Psoas muscle (tissue), 8 donors: ENCODE results near the gene BOC. TPM values are rescaled to one million over a fixed set of nuclear protein-coding genes. Genes with fewer than 3 reads are reported as not detected.

ENCODE experiments used
- ATAC-seq, 4 donors: fragments of 200-7000 bp; cut with Tn5 transposase; one replicate each; pipeline ENCODE4 v1.9.1; 2020; ENCODE audit warnings: moderate library complexity in 3 of 4, mild to moderate bottlenecking in 2 of 4
- DNase-seq, 2 donors: peaks; one replicate each; pipeline ENCODE4 v3.0.0-alpha.2; 2020
- H3K27ac ChIP-seq: fragments of 200-600 bp; one replicate; pipeline ENCODE4 v1.8.0; 2022
- H3K27me3 ChIP-seq, 3 donors: fragments of 200-600 bp in 1 of 3; one replicate each; pipeline versions ENCODE4 v1.6.1 to v1.8.0; 2013 to 2022; ENCODE audit warnings: low read length in 2 of 3, mild to moderate bottlenecking in 2 of 3, moderate library complexity in 1 of 3; ENCODE audit not compliant: insufficient read depth in 3 of 3
- H3K36me3 ChIP-seq, 2 donors: fragments of 200-600 bp in 1 of 2; one replicate each; pipeline versions ENCODE4 v1.6.1 to v1.8.0; 2013 to 2022; ENCODE audit warnings: low read depth in 1 of 2, mild to moderate bottlenecking in 1 of 2, moderate library complexity in 1 of 2; ENCODE audit not compliant: insufficient read depth in 1 of 2
- H3K4me1 ChIP-seq: fragments of 200-600 bp; one replicate; pipeline ENCODE4 v1.8.0; 2022
- H3K4me3 ChIP-seq: fragments of 200-600 bp; one replicate; pipeline ENCODE4 v1.8.0; 2022; ENCODE audit warnings: mild to moderate bottlenecking
- H3K9me3 ChIP-seq: fragments of 200-600 bp; one replicate; pipeline ENCODE4 v1.8.0; 2022
- WGBS, 3 donors: extraction: QIAGEN DNeasy Blood & Tissue Kit; methylation state at CpG; one replicate each; pipeline versions ENCODE4 v1.1.6 to v1.1.7; 2013; 5-methylcytosine and 5-hydroxymethylcytosine counted together
- intact Hi-C, 2 donors: fragments of 100-400 bp; cut with DNase I; formaldehyde crosslinking; loops; one replicate each; pipeline versions ENCODE4 v1.11.0 to v1.14.2; 2022
- polyA plus RNA-seq, 3 donors: library from polyadenylated mRNA; stranded (reverse); fragments of 200-250 nt; gene quantifications; one replicate each; pipeline ENCODE4 v1.2.3, GENCODE V29; 2013
- total RNA-seq, 4 donors: library from RNA; stranded (reverse); fragmentation: NEBNext Ultra II Directional in 2 of 4; extraction: Animal tissue kit (Norgen Biotek cat#: 25700) in 2 of 4; gene quantifications; one replicate each; pipeline versions ENCODE4 v1.2.1 to v1.2.4, GENCODE V29; 2021 to 2023
- TF ChIP-seq, protein P1 (sequence below): fragments of 200-600 bp; IDR thresholded peaks from one replicate; pipeline ENCODE4 v1.8.0; 2022; ENCODE audit warnings: antibody characterized with exemption
- donor health status: healthy with polysubstance abuse.
- donor health status: DM: no; HTN: no; CAD: no; lungs with moderate emphysema.
- donor health status: Bipolar disorder and iron deficiency.
- donor health status: healthy.
- donor health status: DM: yes; HTN: yes; CAD: no.
- donor health status: DM: no; HTN: no; CAD: no.
- donor health status: DM: no; HTN: no; CAD: no.
- donor health status: DM: yes; HTN: yes; CAD: no.

The BOC gene
- total and polyA plus RNA-seq, 7 donors: 1.1 to 15.4 (median 3.8) TPM

DNA sequence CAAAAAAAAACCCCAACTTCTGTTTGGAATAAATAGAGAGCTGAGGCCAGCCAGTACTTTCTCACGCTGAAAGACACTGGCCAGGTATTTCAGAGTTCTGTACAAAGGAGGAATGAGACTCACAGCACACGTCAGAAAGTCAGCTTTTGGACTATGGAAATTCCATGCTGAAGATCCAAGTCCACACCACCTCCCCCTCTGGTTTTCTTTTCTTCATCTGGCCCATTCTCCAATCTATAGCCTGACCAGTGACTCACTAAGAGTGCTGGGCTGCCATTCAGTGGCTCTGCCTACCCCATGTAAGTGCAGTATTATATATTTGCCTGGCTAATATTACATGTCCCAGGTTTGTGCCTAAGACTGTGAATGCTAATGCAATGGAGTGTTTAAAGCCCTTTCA lies 13.9 kb downstream of the BOC start:
- no peak for ATAC-seq
- intact Hi-C loops: no loop called here
- Histone ChIP-seq H3K4me1 (no peaks in the 10 kb centered on the region), H3K27me3 (no peaks in the 10 kb centered on the region), H3K4me3 (no peak overlapping the region), H3K9me3 (no peaks in the 10 kb centered on the region), H3K27ac (no peak overlapping the region), H3K36me3 (no peaks in the 10 kb centered on the region)
- no peak for DNase-seq
- TF ChIP-seq, protein P1, sequence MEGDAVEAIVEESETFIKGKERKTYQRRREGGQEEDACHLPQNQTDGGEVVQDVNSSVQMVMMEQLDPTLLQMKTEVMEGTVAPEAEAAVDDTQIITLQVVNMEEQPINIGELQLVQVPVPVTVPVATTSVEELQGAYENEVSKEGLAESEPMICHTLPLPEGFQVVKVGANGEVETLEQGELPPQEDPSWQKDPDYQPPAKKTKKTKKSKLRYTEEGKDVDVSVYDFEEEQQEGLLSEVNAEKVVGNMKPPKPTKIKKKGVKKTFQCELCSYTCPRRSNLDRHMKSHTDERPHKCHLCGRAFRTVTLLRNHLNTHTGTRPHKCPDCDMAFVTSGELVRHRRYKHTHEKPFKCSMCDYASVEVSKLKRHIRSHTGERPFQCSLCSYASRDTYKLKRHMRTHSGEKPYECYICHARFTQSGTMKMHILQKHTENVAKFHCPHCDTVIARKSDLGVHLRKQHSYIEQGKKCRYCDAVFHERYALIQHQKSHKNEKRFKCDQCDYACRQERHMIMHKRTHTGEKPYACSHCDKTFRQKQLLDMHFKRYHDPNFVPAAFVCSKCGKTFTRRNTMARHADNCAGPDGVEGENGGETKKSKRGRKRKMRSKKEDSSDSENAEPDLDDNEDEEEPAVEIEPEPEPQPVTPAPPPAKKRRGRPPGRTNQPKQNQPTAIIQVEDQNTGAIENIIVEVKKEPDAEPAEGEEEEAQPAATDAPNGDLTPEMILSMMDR: no peak
- WGBS, 3 donors: 80 to 100% (median 90%) methylated on average over 2 of the region's 2 CpGs

DNA sequence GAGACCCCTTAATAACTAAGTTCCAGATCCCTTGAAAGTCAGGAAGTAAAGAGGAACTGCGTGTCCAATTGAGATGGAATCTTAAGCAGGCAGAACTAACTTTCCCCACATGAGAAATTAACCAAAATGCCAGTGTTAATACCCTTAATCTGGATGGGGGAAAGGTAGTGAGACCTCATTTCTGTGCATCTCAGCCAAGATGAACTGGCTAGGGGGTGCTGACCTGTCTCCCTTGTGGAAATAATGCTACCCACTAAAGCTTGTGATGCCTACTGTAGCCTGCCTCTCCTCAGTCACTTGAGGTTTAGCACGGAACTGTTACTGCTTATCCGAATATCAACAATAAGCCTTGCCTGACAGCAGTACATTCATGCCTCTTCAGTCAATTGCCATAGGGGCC lies 15.1 kb downstream of the BOC start:
- no peaks in the 10 kb centered on the region for H3K27me3 ChIP-seq
- ATAC-seq: no peak
- H3K9me3 ChIP-seq: no peaks in the 10 kb centered on the region
- H3K27ac ChIP-seq: no peak overlapping the region
- WGBS, 3 donors: 53 to 78% (median 72%) methylated on average over 3 of the region's 3 CpGs
- no peak overlapping the region for H3K4me3 ChIP-seq
- TF ChIP-seq, protein P1: no peak
- H3K36me3 ChIP-seq: no peaks in the 10 kb centered on the region
- intact Hi-C loops: no loop called here
- DNase-seq: no peak
- no peaks in the 10 kb centered on the region for H3K4me1 ChIP-seq

DNA sequence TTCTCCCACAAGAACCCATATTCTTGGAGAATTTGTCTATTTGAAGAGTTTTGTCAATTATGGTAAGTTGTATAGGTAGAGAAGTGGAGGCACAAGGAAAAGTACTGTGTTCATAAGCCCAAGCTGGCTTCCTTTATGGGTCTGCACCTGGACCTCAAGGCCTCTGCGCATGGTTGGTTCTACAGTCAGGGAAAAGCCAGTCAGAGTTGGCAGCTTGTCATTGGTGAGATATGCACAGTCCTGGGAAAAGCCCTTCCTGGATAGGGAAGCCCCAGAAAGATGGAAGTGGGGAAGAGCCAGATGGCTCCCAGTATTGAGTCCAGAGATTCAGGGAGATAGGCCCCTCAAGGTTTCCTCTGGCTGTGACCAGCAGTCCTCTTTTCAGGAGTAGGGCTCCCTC lies 15.8 kb downstream of the BOC start:
- ATAC-seq (no peak), DNase-seq (no peak)
- WGBS, 3 donors: 86 to 87% (median 86%) methylated on average over 1 of the region's 1 CpG
- no peaks in the 10 kb centered on the region for H3K4me1 ChIP-seq
- TF ChIP-seq, protein P1: no peak
- H3K36me3 ChIP-seq: no peaks in the 10 kb centered on the region
- H3K27me3 ChIP-seq: no peaks in the 10 kb centered on the region
- no peaks in the 10 kb centered on the region for H3K9me3 ChIP-seq
- no peak overlapping the region for H3K4me3 ChIP-seq
- no peak overlapping the region for H3K27ac ChIP-seq
- intact Hi-C loops: no loop called here

- intact Hi-C loops: no loop called here
- Histone ChIP-seq H3K36me3 (no peaks in the 10 kb centered on the region), H3K9me3 (no peaks in the 10 kb centered on the region), H3K4me3 (no peak overlapping the region), H3K27ac (no peak overlapping the region), H3K4me1 (no peaks in the 10 kb centered on the region), H3K27me3 (no peaks in the 10 kb centered on the region)
- ATAC-seq (no peak), DNase-seq (no peak)
- 51 to 63% (median 59%) methylated on average over 6 of the region's 6 CpGs for WGBS, 3 donors
- TF ChIP-seq, protein P1: no peak
Observed at GRCh38 chr3:113228498-113229286, 17.3 kb downstream of the BOC start.

DNA sequence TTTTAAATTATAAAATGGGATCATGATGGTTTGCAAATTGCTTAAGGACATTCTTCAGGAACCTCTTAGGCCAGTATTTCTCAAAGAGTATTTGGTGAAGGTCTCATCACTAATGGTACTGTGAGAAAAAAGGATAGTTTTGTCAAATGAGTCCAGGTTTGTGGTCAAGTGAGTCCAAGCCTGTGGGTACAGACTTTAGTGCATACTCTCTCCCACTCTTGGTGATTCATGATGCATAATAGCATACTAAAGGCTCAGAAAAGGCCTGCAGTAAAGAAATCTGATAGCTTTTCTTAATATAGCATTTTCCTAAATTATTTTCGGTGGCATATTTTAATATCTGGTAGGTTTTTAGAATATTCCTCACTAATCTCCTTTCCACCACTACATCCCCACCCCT lies 20.0 kb downstream of the BOC start:
- TF ChIP-seq, protein P1: no peak
- H3K9me3 ChIP-seq: no peaks in the 10 kb centered on the region
- no peaks in the 10 kb centered on the region for H3K36me3 ChIP-seq
- no peak for DNase-seq
- H3K4me3 ChIP-seq: no peak overlapping the region
- no peaks in the 10 kb centered on the region for H3K4me1 ChIP-seq
- H3K27ac ChIP-seq: no peak overlapping the region
- H3K27me3 ChIP-seq: no peaks in the 10 kb centered on the region
- intact Hi-C loops: no loop called here
- WGBS, 3 donors: 65 to 85% (median 70%) methylated on average over 1 of the region's 1 CpG
- no peak for ATAC-seq
